Breast epithelium (tissue), 4 donors: ENCODE data around the gene ADAMTS2. TPM values are rescaled to one million over a fixed set of nuclear protein-coding genes. Genes with fewer than 3 reads are reported as not detected.

ENCODE experiments used
- DNase-seq, 2 donors: peaks; one replicate each; pipeline ENCODE4 v3.0.0-alpha.2; 2019; ENCODE audit warnings: low spot score in 2 of 2
- H3K27ac ChIP-seq, 2 donors: fragments of 200-600 bp; sonication (generic) in 1 of 2; one replicate each; pipeline ENCODE4 v1.5.1; 2016 to 2019; ENCODE audit warnings: mild to moderate bottlenecking in 1 of 2
- H3K27me3 ChIP-seq, 2 donors: fragments of 200-600 bp; sonication (generic) in 1 of 2; one replicate each; pipeline versions ENCODE4 v1.5.1 to v1.6.0; 2017 to 2019; ENCODE audit warnings: control low read depth in 1 of 2, mild to moderate bottlenecking in 1 of 2
- H3K36me3 ChIP-seq: fragments of 200-600 bp; one replicate; pipeline ENCODE4 v1.5.1; 2019
- H3K4me1 ChIP-seq, 2 donors: fragments of 200-600 bp; sonication (generic); one replicate each; pipeline ENCODE4 v1.5.1; 2016 to 2019; ENCODE audit warnings: control low read depth in 1 of 2
- H3K4me3 ChIP-seq, 3 donors: fragments of 200-600 bp; sonication (generic); 1 replicate in 2 of 3; 2 replicates in 1 of 3; pipeline ENCODE4 v1.5.1; 2016 to 2019; ENCODE audit warnings: mild to moderate bottlenecking in 3 of 3, moderate library complexity in 2 of 3
- H3K9me3 ChIP-seq, 2 donors: fragments of 200-600 bp; sonication (generic) in 1 of 2; one replicate each; pipeline ENCODE4 v1.5.1; 2016 to 2019; ENCODE audit warnings: control low read depth in 1 of 2
- POLR2A ChIP-seq: fragments of 450-650 bp; IDR thresholded peaks from one replicate; pipeline ENCODE4 v1.6.1; 2016; ENCODE audit warnings: antibody characterized with exemption, mild to moderate bottlenecking, moderate library complexity
- POLR2AphosphoS5 ChIP-seq, 3 donors: sonication (generic); formaldehyde crosslinking; IDR thresholded peaks; one replicate each; pipeline ENCODE4 v1.6.1; 2017; ENCODE audit warnings: antibody characterized with exemption in 3 of 3
- intact Hi-C: fragments of 100-400 bp; cut with DNase I; formaldehyde crosslinking; loops from one replicate; pipeline ENCODE4 v1.15.1; 2023; ENCODE audit warnings: low total_unique reads
- total RNA-seq, 3 donors: library from RNA; depleted of rRNA; stranded (reverse); fragments of >200 nt; gene quantifications; one replicate each; pipeline ENCODE4 v1.1.0, GENCODE V29; 2016
- TF ChIP-seq, protein P1 (sequence below), 3 donors: fragments of 450-650 bp; IDR thresholded peaks; one replicate each; pipeline ENCODE4 v1.5.1; 2016 to 2017; ENCODE audit warnings: antibody characterized with exemption in 3 of 3, mild to moderate bottlenecking in 3 of 3, moderate library complexity in 3 of 3

Gene ADAMTS2
- total RNA-seq, 3 donors from 2014 or later = 11.3 to 51.8 (median 19.7) TPM

DNA sequence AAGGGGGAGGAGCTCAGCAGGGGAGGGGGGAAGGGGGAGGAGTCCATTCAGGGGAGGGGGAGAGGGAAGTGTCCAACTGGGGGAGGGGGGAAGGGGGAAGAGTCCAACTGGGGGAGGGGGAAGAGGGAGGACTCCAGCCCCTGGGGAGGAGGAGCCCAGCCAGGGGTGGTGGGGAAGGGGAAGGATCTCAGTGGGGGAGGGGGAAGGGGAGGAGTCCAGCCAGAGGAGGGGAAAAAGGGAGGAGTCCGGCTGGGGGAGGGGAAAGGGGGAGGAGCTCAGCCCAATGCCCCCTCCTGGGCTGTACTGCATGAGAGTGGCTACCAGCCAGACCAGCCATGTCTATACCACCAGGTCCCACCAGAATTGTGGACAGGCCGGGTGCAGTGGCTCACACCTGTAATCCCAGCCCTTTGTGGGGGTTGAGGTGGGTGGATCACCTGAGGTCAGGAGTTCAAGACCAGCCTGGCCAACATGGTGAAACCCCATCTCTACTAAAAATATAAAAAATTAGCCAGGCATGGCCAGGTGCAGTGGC, 30.6 kb upstream of the ADAMTS2 start:
- Histone ChIP-seq H3K27me3 (no peaks in the 10 kb centered on the region), H3K4me3 (no peak overlapping the region), H3K36me3 (no peaks in the 10 kb centered on the region), H3K4me1 (peaks cover 0 to 5% of the 10 kb centered on the region in 2 donors), H3K27ac (no peak overlapping the region), H3K9me3 (no peaks in the 10 kb centered on the region)
- intact Hi-C loops = no loop called here
- DNase-seq = peak in 1 of 2 donors; percentile 38
- TF ChIP-seq POLR2AphosphoS5 (IDR thresholded peaks at IDR 0.05) (no peak), POLR2A (no peak)
- TF ChIP-seq, protein P1, sequence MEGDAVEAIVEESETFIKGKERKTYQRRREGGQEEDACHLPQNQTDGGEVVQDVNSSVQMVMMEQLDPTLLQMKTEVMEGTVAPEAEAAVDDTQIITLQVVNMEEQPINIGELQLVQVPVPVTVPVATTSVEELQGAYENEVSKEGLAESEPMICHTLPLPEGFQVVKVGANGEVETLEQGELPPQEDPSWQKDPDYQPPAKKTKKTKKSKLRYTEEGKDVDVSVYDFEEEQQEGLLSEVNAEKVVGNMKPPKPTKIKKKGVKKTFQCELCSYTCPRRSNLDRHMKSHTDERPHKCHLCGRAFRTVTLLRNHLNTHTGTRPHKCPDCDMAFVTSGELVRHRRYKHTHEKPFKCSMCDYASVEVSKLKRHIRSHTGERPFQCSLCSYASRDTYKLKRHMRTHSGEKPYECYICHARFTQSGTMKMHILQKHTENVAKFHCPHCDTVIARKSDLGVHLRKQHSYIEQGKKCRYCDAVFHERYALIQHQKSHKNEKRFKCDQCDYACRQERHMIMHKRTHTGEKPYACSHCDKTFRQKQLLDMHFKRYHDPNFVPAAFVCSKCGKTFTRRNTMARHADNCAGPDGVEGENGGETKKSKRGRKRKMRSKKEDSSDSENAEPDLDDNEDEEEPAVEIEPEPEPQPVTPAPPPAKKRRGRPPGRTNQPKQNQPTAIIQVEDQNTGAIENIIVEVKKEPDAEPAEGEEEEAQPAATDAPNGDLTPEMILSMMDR (IDR thresholded peaks at IDR 0.05) = no peak

GRCh38 chr5:179375236-179375685, 30.0 kb upstream of the ADAMTS2 start:
- H3K27ac ChIP-seq = no peak overlapping the region
- H3K27me3 ChIP-seq = no peaks in the 10 kb centered on the region
- H3K36me3 ChIP-seq = no peaks in the 10 kb centered on the region
- no peak overlapping the region for H3K4me3 ChIP-seq
- peak in 1 of 2 donors; percentile 14 for DNase-seq
- H3K9me3 ChIP-seq = no peaks in the 10 kb centered on the region
- TF ChIP-seq, protein P1 (IDR thresholded peaks at IDR 0.05) = no peak
- TF ChIP-seq POLR2AphosphoS5 (IDR thresholded peaks at IDR 0.05) (no peak), POLR2A (no peak)
- intact Hi-C loops = no loop called here
- H3K4me1 ChIP-seq = peaks cover 0 to 5% of the 10 kb centered on the region in 2 donors

DNA sequence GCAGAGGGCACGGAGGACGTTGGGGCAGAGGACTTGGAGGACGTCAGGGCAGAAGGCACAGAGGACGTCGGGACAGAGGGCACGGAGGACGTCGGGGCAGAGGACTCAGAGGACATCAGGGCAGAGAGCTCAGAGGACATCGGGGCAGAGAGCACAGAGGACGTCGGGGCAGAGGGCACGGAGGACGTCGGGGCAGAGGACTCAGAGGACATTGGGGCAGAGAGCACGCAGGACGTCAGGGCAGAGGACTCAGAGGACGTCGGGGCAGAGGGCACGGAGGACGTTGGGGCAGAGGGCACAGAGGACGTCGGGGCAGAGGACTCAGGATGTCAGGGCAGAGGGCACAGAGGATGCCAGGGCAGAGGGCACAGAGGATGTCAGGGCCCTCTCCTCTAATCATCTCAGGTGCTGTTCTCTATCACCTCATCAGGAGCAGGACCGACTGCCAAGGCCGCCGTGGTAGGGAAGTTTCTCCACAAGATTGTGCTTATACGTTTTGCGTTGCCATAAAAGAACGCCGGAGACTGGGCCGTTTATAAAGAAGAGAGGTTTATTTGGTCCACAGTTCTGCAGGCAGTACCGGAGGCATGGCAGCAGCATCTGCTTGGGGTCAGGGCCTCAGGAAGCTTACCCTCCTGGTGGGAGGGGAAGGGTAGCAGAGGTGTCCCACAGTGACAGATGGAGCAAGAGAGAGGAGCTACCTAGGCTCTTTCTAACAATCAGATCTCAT, 29.4 kb upstream of the ADAMTS2 start:
- intact Hi-C loops = no loop called here
- H3K4me3 ChIP-seq = no peak overlapping the region
- H3K4me1 ChIP-seq = peaks cover 0 to 5% of the 10 kb centered on the region in 2 donors
- H3K9me3 ChIP-seq = no peaks in the 10 kb centered on the region
- no peak overlapping the region for H3K27ac ChIP-seq
- peak in 1 of 2 donors; percentile 33 for DNase-seq
- H3K36me3 ChIP-seq = no peaks in the 10 kb centered on the region
- TF ChIP-seq POLR2AphosphoS5 (IDR thresholded peaks at IDR 0.05) (no peak), POLR2A (no peak)
- TF ChIP-seq, protein P1 (IDR thresholded peaks at IDR 0.05) = no peak
- no peaks in the 10 kb centered on the region for H3K27me3 ChIP-seq

- DNase-seq = peak in 1 of 2 donors; percentile 37
- intact Hi-C loops = no loop called here
- TF ChIP-seq POLR2AphosphoS5 (IDR thresholded peaks at IDR 0.05) (no peak), POLR2A (no peak)
- TF ChIP-seq, protein P1 (IDR thresholded peaks at IDR 0.05) = no peak
- Histone ChIP-seq H3K4me3 (no peak overlapping the region), H3K27me3 (no peaks in the 10 kb centered on the region), H3K4me1 (peaks cover 0 to 5% of the 10 kb centered on the region in 2 donors), H3K27ac (no peak overlapping the region), H3K36me3 (no peaks in the 10 kb centered on the region), H3K9me3 (no peaks in the 10 kb centered on the region)
These were observed 28.8 kb upstream of the ADAMTS2 start for GRCh38 chr5:179373961-179374505.
